ENCODE measurements around the gene GCSH. TPM values are rescaled to one million over a fixed set of nuclear protein-coding genes. Genes with fewer than 3 reads are reported as not detected.

GCSH gene
- total RNA-seq, 1 donor: 36.2 TPM

DNA sequence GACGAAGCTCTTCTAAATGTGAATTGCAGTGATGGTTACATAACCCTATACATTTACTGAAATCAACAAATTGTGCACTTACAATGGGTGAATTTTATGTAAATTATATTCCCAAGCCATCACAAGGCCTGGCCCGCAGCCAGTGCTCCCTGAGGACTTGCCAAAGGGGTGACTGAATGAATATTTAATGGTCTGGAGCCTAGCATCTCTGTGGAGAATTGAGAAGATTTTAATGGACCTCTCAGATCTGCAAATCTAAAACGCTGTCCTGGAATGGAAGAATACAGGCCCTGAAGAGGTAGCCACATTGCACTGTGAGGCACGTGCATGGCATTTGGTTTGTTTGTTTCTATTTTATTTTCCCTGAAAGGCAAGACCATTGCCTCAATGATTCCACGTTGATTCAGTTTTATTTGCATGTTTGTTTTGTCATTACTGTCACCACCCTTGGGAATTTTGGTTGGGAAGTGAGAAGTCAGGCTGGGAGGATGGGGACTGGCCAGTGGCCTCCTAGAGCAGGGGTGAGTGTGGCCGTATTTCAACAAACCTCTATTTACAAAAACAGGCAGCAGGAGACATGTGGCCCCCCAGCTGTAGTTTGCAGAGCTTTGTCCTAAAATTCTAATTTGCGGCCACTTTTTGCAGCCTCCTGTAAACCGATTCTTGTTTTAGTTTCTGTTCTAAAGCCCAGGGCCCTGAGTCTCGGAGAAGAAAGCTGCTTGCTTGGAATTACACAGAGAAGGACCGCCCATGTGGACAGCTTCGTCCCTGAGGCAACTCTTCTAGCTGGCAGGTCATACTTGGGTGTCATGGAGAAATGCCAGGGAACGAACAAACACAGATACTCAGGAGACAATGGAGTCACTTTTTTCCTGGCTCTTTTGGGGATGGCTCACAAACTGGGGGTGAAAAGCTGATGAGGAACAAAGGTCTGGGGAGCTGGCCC is 40.5 kb upstream of the GCSH start:
- peak; percentile 47 for DNase-seq (ENCODE audit: low read depth)
- H3K4me3 ChIP-seq (ENCODE audit: low read depth, low read length): no peak overlapping the region
- TF ChIP-seq, protein P1, sequence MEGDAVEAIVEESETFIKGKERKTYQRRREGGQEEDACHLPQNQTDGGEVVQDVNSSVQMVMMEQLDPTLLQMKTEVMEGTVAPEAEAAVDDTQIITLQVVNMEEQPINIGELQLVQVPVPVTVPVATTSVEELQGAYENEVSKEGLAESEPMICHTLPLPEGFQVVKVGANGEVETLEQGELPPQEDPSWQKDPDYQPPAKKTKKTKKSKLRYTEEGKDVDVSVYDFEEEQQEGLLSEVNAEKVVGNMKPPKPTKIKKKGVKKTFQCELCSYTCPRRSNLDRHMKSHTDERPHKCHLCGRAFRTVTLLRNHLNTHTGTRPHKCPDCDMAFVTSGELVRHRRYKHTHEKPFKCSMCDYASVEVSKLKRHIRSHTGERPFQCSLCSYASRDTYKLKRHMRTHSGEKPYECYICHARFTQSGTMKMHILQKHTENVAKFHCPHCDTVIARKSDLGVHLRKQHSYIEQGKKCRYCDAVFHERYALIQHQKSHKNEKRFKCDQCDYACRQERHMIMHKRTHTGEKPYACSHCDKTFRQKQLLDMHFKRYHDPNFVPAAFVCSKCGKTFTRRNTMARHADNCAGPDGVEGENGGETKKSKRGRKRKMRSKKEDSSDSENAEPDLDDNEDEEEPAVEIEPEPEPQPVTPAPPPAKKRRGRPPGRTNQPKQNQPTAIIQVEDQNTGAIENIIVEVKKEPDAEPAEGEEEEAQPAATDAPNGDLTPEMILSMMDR (IDR thresholded peaks at IDR 0.05; ENCODE audit: insufficient read depth, low read length): no peak

DNA sequence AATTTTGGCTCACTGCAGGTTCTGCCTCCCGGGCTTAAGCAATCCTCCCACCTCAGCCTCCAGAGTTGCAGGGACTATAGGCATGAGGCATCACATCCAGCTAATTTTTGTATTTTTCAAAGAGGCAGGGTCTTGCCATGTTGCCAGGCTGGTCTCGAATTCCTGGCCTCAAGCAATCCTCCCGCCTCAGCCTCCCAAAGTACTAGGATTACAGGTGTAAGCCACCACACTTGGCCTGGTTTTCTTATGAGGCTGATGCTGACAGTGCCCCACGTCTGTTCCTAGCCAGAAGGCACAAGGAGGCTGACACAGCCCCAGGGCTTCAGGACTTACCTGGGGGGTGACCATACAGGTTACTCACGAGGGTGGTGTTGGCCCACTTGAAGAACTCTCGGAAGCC is 33.9 kb upstream of the GCSH start:
- no peak for DNase-seq (ENCODE audit: low read depth)
- H3K4me3 ChIP-seq (ENCODE audit: low read depth, low read length): no peak overlapping the region
- TF ChIP-seq, protein P1 (IDR thresholded peaks at IDR 0.05; ENCODE audit: insufficient read depth, low read length): no peak

DNA sequence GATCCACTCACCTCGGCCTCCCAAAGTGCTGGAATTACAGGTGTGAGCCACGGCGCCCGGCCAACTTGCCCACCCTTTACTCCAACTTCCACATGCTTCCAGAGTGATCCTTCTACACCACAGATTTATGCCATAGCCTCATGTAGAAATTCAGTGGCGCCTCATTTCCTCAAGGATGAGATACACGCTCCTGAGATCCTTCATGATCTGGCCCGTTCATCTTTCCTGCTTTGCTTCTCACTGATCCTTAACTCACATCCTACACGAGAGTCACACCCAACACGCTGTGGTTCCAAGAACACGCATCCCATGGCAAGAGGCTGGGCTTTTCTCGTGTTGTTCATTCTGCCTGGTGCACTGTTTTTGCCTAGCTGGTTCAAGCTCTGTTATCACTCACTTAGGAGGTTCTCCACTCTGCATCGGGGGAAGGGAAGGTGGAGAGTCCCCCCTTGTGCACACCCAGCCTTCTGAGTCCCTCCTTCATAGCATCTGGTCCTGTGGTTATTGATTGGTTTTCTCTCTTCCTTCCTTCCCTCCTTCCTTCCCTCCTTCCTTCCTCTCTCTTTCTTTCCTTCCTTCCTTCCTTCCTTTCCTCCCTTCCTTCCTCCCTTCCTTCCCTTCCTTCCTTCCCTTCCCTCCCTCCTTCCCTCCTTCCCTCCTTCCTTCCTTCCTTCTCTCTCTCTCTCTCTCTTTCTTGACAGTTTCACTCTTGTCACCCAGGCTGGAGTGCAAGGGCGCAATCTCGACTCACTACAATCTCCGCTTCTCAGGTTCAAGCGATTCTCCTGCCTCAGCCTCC is 32.7 kb upstream of the GCSH start:
- TF ChIP-seq, protein P1 (IDR thresholded peaks at IDR 0.05; ENCODE audit: insufficient read depth, low read length): no peak
- no peak for DNase-seq (ENCODE audit: low read depth)
- no peak overlapping the region for H3K4me3 ChIP-seq (ENCODE audit: low read depth, low read length)

DNA sequence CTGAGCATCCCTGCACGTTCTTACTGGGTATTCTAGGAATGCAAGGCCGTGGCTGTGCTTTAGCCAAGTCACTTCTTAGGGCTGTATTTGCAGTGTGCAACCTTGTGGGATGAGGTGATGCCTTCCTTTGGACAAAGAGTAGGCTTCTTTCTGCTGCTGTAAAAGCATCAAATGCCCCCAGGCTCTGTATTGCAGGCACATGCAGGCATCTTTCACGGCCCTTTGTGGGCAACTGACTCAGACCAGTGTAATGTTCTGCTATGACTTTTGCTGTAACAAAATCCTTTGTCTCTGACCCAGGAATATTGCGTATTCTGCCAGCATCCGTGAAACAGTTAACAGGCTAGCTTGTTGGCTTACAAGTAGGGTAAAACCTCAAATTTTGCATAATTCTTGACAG is 30.9 kb upstream of the GCSH start:
- peak; percentile 4 for DNase-seq (ENCODE audit: low read depth)
- H3K4me3 ChIP-seq (ENCODE audit: low read depth, low read length): no peak overlapping the region
- TF ChIP-seq, protein P1 (IDR thresholded peaks at IDR 0.05; ENCODE audit: insufficient read depth, low read length): no peak

DNA sequence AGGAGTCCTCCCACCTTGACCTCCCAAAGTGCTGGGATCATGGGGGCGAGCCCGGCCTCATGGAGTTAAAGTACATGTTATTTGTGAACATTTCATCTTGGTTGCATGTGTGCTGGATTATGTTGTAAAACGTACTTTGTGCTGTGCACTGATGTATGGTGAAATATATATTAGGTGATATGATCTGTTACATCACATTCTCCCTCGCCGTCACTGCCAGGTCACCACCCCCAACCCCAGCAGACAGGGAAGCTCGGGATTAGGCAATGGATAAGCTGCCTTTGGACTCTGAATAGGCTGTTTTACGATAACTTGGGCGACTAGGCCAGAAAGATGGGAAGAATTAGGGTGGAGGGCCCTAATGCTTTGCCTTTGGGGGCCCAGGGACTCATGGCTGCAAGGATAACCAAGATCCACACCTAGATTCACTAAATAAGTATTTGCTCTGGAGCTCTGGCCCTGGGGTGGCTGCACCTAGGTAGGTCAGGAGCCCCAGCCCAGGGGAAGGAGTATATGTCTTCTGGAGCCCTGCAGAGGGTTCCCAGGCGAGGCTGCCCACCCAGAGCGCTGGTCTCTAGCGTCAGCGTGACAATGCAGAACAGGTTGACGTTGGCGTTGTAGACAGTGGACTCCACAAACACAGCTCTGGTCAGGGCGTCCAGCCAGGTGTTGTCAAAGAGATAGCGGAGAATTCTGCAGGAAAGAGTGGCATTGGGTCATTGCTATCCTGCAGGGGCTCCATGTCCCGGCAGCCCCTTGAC is 27.1 kb upstream of the GCSH start:
- no peak for DNase-seq (ENCODE audit: low read depth)
- H3K4me3 ChIP-seq (ENCODE audit: low read depth, low read length): no peak overlapping the region
- TF ChIP-seq, protein P1 (IDR thresholded peaks at IDR 0.05; ENCODE audit: insufficient read depth, low read length): no peak

DNA sequence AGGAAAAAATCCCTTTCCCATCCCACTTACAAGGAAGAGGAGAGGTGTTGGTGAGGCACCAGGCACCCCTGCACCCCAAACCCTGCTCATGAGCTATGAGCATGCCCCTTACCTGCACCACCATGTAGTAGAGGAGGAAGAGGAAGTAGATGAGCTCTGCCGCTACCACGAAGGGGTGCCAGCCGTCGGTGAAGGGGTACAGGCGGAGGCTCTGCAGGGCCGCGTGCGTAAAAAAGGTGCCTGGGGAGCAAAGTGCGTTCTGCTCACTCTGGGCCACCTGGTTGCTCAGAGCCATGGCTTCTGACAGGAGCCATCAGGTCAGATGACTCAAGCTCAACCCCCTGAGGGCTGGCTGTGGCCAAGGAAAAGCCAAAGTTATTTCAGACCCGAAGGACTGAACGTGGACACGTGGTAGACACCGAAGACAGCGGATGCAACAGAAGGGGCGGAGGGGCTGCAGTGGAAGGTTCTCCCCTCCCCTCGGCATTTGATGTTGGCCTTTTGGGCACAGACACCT is 25.3 kb upstream of the GCSH start:
- TF ChIP-seq, protein P1 (IDR thresholded peaks at IDR 0.05; ENCODE audit: insufficient read depth, low read length): no peak
- no peak for DNase-seq (ENCODE audit: low read depth)
- no peak overlapping the region for H3K4me3 ChIP-seq (ENCODE audit: low read depth, low read length)
